ENCODE results near the gene SUOX. TPM values are rescaled to one million over a fixed set of nuclear protein-coding genes. Genes with fewer than 3 reads are reported as not detected.
"Not testable (repeated sequence)": the region's sequence is repeated elsewhere in the genome, so short reads cannot be mapped to it uniquely, and the experiment has no call there.

Gene SUOX
- total RNA-seq, 1 donor from 2014 or later: 12.9 TPM

GRCh38 chr12:55972911-55973598 is 24.0 kb upstream of the SUOX start:
- no peak for DNase-seq (ENCODE audit: low read depth)
- peak overlapping the region; percentile 59 for H3K4me3 ChIP-seq (ENCODE audit: low read depth, low read length)
- TF ChIP-seq, protein P1, sequence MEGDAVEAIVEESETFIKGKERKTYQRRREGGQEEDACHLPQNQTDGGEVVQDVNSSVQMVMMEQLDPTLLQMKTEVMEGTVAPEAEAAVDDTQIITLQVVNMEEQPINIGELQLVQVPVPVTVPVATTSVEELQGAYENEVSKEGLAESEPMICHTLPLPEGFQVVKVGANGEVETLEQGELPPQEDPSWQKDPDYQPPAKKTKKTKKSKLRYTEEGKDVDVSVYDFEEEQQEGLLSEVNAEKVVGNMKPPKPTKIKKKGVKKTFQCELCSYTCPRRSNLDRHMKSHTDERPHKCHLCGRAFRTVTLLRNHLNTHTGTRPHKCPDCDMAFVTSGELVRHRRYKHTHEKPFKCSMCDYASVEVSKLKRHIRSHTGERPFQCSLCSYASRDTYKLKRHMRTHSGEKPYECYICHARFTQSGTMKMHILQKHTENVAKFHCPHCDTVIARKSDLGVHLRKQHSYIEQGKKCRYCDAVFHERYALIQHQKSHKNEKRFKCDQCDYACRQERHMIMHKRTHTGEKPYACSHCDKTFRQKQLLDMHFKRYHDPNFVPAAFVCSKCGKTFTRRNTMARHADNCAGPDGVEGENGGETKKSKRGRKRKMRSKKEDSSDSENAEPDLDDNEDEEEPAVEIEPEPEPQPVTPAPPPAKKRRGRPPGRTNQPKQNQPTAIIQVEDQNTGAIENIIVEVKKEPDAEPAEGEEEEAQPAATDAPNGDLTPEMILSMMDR (conservative IDR thresholded peaks at IDR 0.05; ENCODE audit: low read depth, low read length): no peak

- H3K4me3 ChIP-seq (ENCODE audit: low read depth, low read length): peak within 1 kb of the TSS; percentile 79
- DNase-seq (ENCODE audit: low read depth): peak; percentile 100
- TF ChIP-seq, protein P1 (conservative IDR thresholded peaks at IDR 0.05; ENCODE audit: low read depth, low read length): no peak
Measured at GRCh38 chr12:55973599-55974307, 23.3 kb upstream of the SUOX start, which contains the start of gene RAB5B. TSS of gene RAB5B (plus strand) at chr12:55974078. CDS start at chr12:55986961, 12,883 bp downstream.

- peak overlapping the region; percentile 79 for H3K4me3 ChIP-seq (ENCODE audit: low read depth, low read length)
- TF ChIP-seq, protein P1 (conservative IDR thresholded peaks at IDR 0.05; ENCODE audit: low read depth, low read length): no peak
- no peak for DNase-seq (ENCODE audit: low read depth)
Measured at GRCh38 chr12:55974308-55974730, 22.8 kb upstream of the SUOX start.

GRCh38 chr12:55978393-55978792 is 18.7 kb upstream of the SUOX start:
- DNase-seq (ENCODE audit: low read depth): no peak
- TF ChIP-seq, protein P1 (conservative IDR thresholded peaks at IDR 0.05; ENCODE audit: low read depth, low read length): no peak
- no peak overlapping the region for H3K4me3 ChIP-seq (ENCODE audit: low read depth, low read length)

GRCh38 chr12:55979069-55979468 is 18.0 kb upstream of the SUOX start:
- no peak overlapping the region for H3K4me3 ChIP-seq (ENCODE audit: low read depth, low read length)
- TF ChIP-seq, protein P1 (conservative IDR thresholded peaks at IDR 0.05; ENCODE audit: low read depth, low read length): no peak

GRCh38 chr12:55981882-55982281 is 15.2 kb upstream of the SUOX start:
- DNase-seq (ENCODE audit: low read depth); H3K4me3 ChIP-seq (ENCODE audit: low read depth, low read length): not testable (repeated sequence)

More at GRCh38 chr12:55979069-55979468, 18.0 kb upstream of the SUOX start:
- no peak for DNase-seq (ENCODE audit: low read depth)

- no peak overlapping the region for H3K4me3 ChIP-seq (ENCODE audit: low read depth, low read length)
- no peak for DNase-seq (ENCODE audit: low read depth)
- TF ChIP-seq, protein P1 (conservative IDR thresholded peaks at IDR 0.05; ENCODE audit: low read depth, low read length): no peak
Measured at GRCh38 chr12:55982319-55982936, 14.6 kb upstream of the SUOX start.

Measured in epithelial cell of proximal tubule (primary cell).